Activated CD8-positive, alpha-beta memory T cell treated with anti-CD3 and anti-CD28 coated beads for 4 hours (primary cell): Measurements from ENCODE around the gene FAM78B.

Experiments
- DNase-seq, 2 donors: peaks; one replicate each; pipeline ENCODE4 v3.0.0-alpha.2; 2020; ENCODE audit warnings: low read depth in 2 of 2

FAM78B gene

GRCh38 chr1:166164995-166165660, 1.7 kb downstream of the FAM78B start:
- no peak for DNase-seq

- DNase-seq: no peak
These were observed 2.2 kb downstream of the FAM78B start for GRCh38 chr1:166164646-166164994.

GRCh38 chr1:166159656-166160055, 7.1 kb downstream of the FAM78B start:
- DNase-seq: no peak

GRCh38 chr1:166156674-166157073, 10.1 kb downstream of the FAM78B start:
- no peak for DNase-seq

- no peak for DNase-seq
These were observed 11.7 kb downstream of the FAM78B start for GRCh38 chr1:166155108-166155507.

- no peak for DNase-seq
These were observed 13.1 kb downstream of the FAM78B start for GRCh38 chr1:166153525-166154314.

GRCh38 chr1:166152978-166153377, 13.8 kb downstream of the FAM78B start:
- no peak for DNase-seq

- no peak for DNase-seq
These were observed 15.0 kb downstream of the FAM78B start for GRCh38 chr1:166151804-166152203.

- no peak for DNase-seq
These were observed 21.3 kb downstream of the FAM78B start for GRCh38 chr1:166145499-166145898.

GRCh38 chr1:166141969-166142368, 24.8 kb downstream of the FAM78B start:
- DNase-seq: no peak

GRCh38 chr1:166140251-166140650, 26.6 kb downstream of the FAM78B start:
- DNase-seq: no peak

- DNase-seq: no peak
These were observed 27.1 kb downstream of the FAM78B start for GRCh38 chr1:166139735-166140134.

- no peak for DNase-seq
These were observed 30.0 kb downstream of the FAM78B start for GRCh38 chr1:166136699-166137401.

- DNase-seq: no peak
These were observed 30.6 kb downstream of the FAM78B start for GRCh38 chr1:166136222-166136621.

GRCh38 chr1:166133857-166134256, 32.9 kb downstream of the FAM78B start:
- DNase-seq: no peak

- no peak for DNase-seq
These were observed 33.4 kb downstream of the FAM78B start for GRCh38 chr1:166133276-166133841.

GRCh38 chr1:166132496-166132895, 34.3 kb downstream of the FAM78B start:
- no peak for DNase-seq

- no peak for DNase-seq
These were observed 37.8 kb downstream of the FAM78B start for GRCh38 chr1:166129006-166129405.

GRCh38 chr1:166128195-166128594, 38.6 kb downstream of the FAM78B start:
- DNase-seq: no peak

GRCh38 chr1:166127003-166127402, 39.8 kb downstream of the FAM78B start:
- DNase-seq: no peak

GRCh38 chr1:166122873-166123466, 43.8 kb downstream of the FAM78B start:
- no peak for DNase-seq

GRCh38 chr1:166121010-166121409, 45.8 kb downstream of the FAM78B start:
- no peak for DNase-seq
